BE2C (cell line): ENCODE data around the gene TSC22D3. TPM values are rescaled to one million over a fixed set of nuclear protein-coding genes. Genes with fewer than 3 reads are reported as not detected.
"Not testable (repeated sequence)": the region's sequence is repeated elsewhere in the genome, so short reads cannot be mapped to it uniquely, and the experiment has no call there.

ENCODE experiments used
- DNase-seq: peaks from one replicate; pipeline ENCODE4 v3.0.0-alpha.2; 2020
- H3K27me3 ChIP-seq: fragments of 250-450 bp; sonication (Bioruptor Pico); 2 replicates; pipeline ENCODE4 v1.5.1; 2020; ENCODE audit warnings: mild to moderate bottlenecking
- H3K36me3 ChIP-seq: fragments of 250-450 bp; sonication (Bioruptor Pico); 2 replicates; pipeline ENCODE4 v1.5.1; 2020; ENCODE audit warnings: mild to moderate bottlenecking
- H3K4me1 ChIP-seq: fragments of 250-450 bp; sonication (Bioruptor Pico); 2 replicates; pipeline ENCODE4 v1.5.1; 2020
- H3K4me3 ChIP-seq: 2 replicates; pipeline ENCODE4 v1.5.1; 2011; ENCODE audit warnings: low read depth, low read length
- H3K9me3 ChIP-seq: fragments of 250-450 bp; sonication (Bioruptor Pico); 2 replicates; pipeline ENCODE4 v1.5.1; 2020
- CTCF ChIP-seq: IDR thresholded peaks from 2 replicates; pipeline ENCODE4 v1.5.1; 2012; ENCODE audit warnings: mild to moderate bottlenecking, low read depth, low read length
- polyA plus RNA-seq: library from polyadenylated mRNA; unstranded; fragments of >200 nt; gene quantifications from one replicate; pipeline ENCODE4 v1.2.1, GENCODE V29; 2012; ENCODE audit warnings: low read depth, missing spikeins; ENCODE audit not compliant: insufficient read length, insufficient read depth

The TSC22D3 gene
- 35.8 TPM for polyA plus RNA-seq

- no peak for TF ChIP-seq CTCF
- H3K4me1 ChIP-seq, result no peaks in the 10 kb centered on the region
- no peaks in the 10 kb centered on the region for H3K27me3 ChIP-seq
- H3K36me3 ChIP-seq, result no peaks in the 10 kb centered on the region
- peak within 1 kb of the TSS; percentile 55 for H3K4me3 ChIP-seq
- DNase-seq, result peak; percentile 68
- H3K9me3 ChIP-seq, result no peaks in the 10 kb centered on the region
Measured at GRCh38 chrX:107775734-107776511, at the start of gene TSC22D3. Gene TSC22D3 (minus strand): TSS chrX:107775787. CDS start chrX:107775419, 368 bp downstream.

- Histone ChIP-seq H3K27me3 (peaks cover 25% of the 10 kb centered on the region), H3K4me1 (no peaks in the 10 kb centered on the region), H3K9me3 (no peaks in the 10 kb centered on the region), H3K4me3 (no peak overlapping the region), H3K36me3 (no peaks in the 10 kb centered on the region)
- DNase-seq, result no peak
- no peak for TF ChIP-seq CTCF
Measured at GRCh38 chrX:107823456-107823855, 47.9 kb upstream of the TSC22D3 start.

GRCh38 chrX:107823042-107823441 is 47.5 kb upstream of the TSC22D3 start:
- H3K4me1 ChIP-seq, result no peaks in the 10 kb centered on the region
- H3K9me3 ChIP-seq, result no peaks in the 10 kb centered on the region
- no peak for TF ChIP-seq CTCF
- H3K27me3 ChIP-seq, result peaks cover 25% of the 10 kb centered on the region
- H3K36me3 ChIP-seq, result no peaks in the 10 kb centered on the region
- no peak overlapping the region for H3K4me3 ChIP-seq
- DNase-seq, result no peak

- H3K9me3 ChIP-seq, result no peaks in the 10 kb centered on the region
- no peak for TF ChIP-seq CTCF
- H3K27me3 ChIP-seq, result no peaks in the 10 kb centered on the region
- H3K36me3 ChIP-seq, result no peaks in the 10 kb centered on the region
- H3K4me1 ChIP-seq, result no peaks in the 10 kb centered on the region
- no peak overlapping the region for H3K4me3 ChIP-seq
- DNase-seq, result no peak
Measured at GRCh38 chrX:107818900-107819521, 43.4 kb upstream of the TSC22D3 start.

GRCh38 chrX:107810053-107810452 is 34.5 kb upstream of the TSC22D3 start:
- not testable (repeated sequence) for H3K27me3 ChIP-seq, DNase-seq, H3K36me3 ChIP-seq, H3K4me1 ChIP-seq, H3K9me3 ChIP-seq, H3K4me3 ChIP-seq

- no peak for DNase-seq
- Histone ChIP-seq H3K27me3 (no peaks in the 10 kb centered on the region), H3K36me3 (no peaks in the 10 kb centered on the region), H3K9me3 (no peaks in the 10 kb centered on the region), H3K4me3 (no peak overlapping the region), H3K4me1 (no peaks in the 10 kb centered on the region)
- no peak for TF ChIP-seq CTCF
Measured at GRCh38 chrX:107805179-107805578, 29.6 kb upstream of the TSC22D3 start.
